Mesenchymal stem cell (in vitro differentiated cells and primary cell): ENCODE measurements around the gene LRRC41.
"Not testable (repeated sequence)": the region's sequence is repeated elsewhere in the genome, so short reads cannot be mapped to it uniquely, and the experiment has no call there.

Experiments
- DNase-seq: peaks from one replicate; pipeline ENCODE4 v3.0.0-alpha.2; 2013
- H2AFZ ChIP-seq: one replicate; pipeline ENCODE4 v1.6.1; 2013; ENCODE audit warnings: low read depth, mild to moderate bottlenecking, control low read depth, inconsistent platforms, low read length, moderate library complexity
- H2AK5ac ChIP-seq: 2 replicates; pipeline ENCODE4 v1.6.1; 2013; ENCODE audit warnings: low read length, moderate library complexity, mild to moderate bottlenecking, inconsistent platforms; ENCODE audit not compliant: severe bottlenecking
- H2BK120ac ChIP-seq: one replicate; pipeline ENCODE4 v1.6.1; 2013; ENCODE audit warnings: low read depth, mild to moderate bottlenecking, inconsistent platforms, low read length, moderate library complexity
- H2BK12ac ChIP-seq, 2 experiments: one replicate each; pipeline ENCODE4 v1.6.1; 2013; ENCODE audit warnings: inconsistent platforms in 2 of 2, low read length in 2 of 2, mild to moderate bottlenecking in 2 of 2, moderate library complexity in 2 of 2, control low read depth in 1 of 2
- H2BK15ac ChIP-seq: one replicate; pipeline ENCODE4 v1.6.1; 2013; ENCODE audit warnings: mild to moderate bottlenecking, low read depth, inconsistent platforms; ENCODE audit not compliant: poor library complexity, severe bottlenecking
- H2BK5ac ChIP-seq: 2 replicates; pipeline ENCODE4 v1.6.1; 2013; ENCODE audit warnings: low read depth, mild to moderate bottlenecking, low read length, control low read depth, inconsistent platforms; ENCODE audit not compliant: poor library complexity, severe bottlenecking
- H3K14ac ChIP-seq, 2 experiments: one replicate each; pipeline ENCODE4 v1.6.1; 2013; ENCODE audit warnings: inconsistent platforms in 2 of 2, low read length in 2 of 2, control low read depth in 1 of 2, mild to moderate bottlenecking in 1 of 2, moderate library complexity in 1 of 2
- H3K18ac ChIP-seq, 2 experiments: one replicate each; pipeline ENCODE4 v1.6.1; 2013; ENCODE audit warnings: inconsistent platforms in 2 of 2, low read length in 2 of 2, control low read depth in 1 of 2, low read depth in 1 of 2, mild to moderate bottlenecking in 1 of 2
- H3K23ac ChIP-seq, 2 experiments: one replicate each; pipeline ENCODE4 v1.6.1; 2013; ENCODE audit warnings: inconsistent platforms in 2 of 2, low read length in 2 of 2, mild to moderate bottlenecking in 2 of 2, moderate library complexity in 2 of 2, control low read depth in 1 of 2
- H3K27ac ChIP-seq: 2 replicates; pipeline ENCODE4 v1.5.1; 2013; ENCODE audit warnings: mild to moderate bottlenecking, moderate library complexity, low read length, control low read depth, inconsistent platforms; ENCODE audit not compliant: poor library complexity, severe bottlenecking
- H3K27me3 ChIP-seq, 2 experiments: 2 replicates each; pipeline versions ENCODE4 v1.6.1 to v1.7.0; 2013; ENCODE audit warnings: low read length in 2 of 2, mild to moderate bottlenecking in 2 of 2, moderate library complexity in 2 of 2, control low read depth in 1 of 2, inconsistent platforms in 1 of 2; ENCODE audit not compliant: control insufficient read depth in 1 of 2, insufficient read depth in 1 of 2
- H3K36me3 ChIP-seq, 2 experiments: 2 replicates each; pipeline versions ENCODE4 v1.6.1 to v1.7.0; 2013; ENCODE audit warnings: low read length in 2 of 2, control low read depth in 1 of 2, inconsistent platforms in 1 of 2, low read depth in 1 of 2, mild to moderate bottlenecking in 1 of 2; ENCODE audit not compliant: insufficient read depth in 2 of 2, control insufficient read depth in 1 of 2
- H3K4ac ChIP-seq, 2 experiments: one replicate each; pipeline ENCODE4 v1.6.1; 2013; ENCODE audit warnings: inconsistent platforms in 2 of 2, low read length in 2 of 2, mild to moderate bottlenecking in 2 of 2, moderate library complexity in 2 of 2, control low read depth in 1 of 2, low read depth in 1 of 2
- H3K4me1 ChIP-seq: 2 replicates; pipeline ENCODE4 v1.6.1; 2013; ENCODE audit warnings: low read depth, low read length, control low read depth; ENCODE audit not compliant: control insufficient read depth, insufficient read depth
- H3K4me2 ChIP-seq: 2 replicates; pipeline ENCODE4 v1.6.1; 2013; ENCODE audit warnings: low read length, mild to moderate bottlenecking, inconsistent platforms; ENCODE audit not compliant: poor library complexity, severe bottlenecking
- H3K4me3 ChIP-seq, 2 experiments: 2 replicates each; pipeline versions ENCODE4 v1.5.1 to v1.7.0; 2013; ENCODE audit warnings: low read length in 2 of 2, mild to moderate bottlenecking in 2 of 2, control low read depth in 1 of 2, low read depth in 1 of 2; ENCODE audit not compliant: insufficient read depth in 1 of 2
- H3K79me1 ChIP-seq: replicated peaks from 2 replicates; pipeline ENCODE4 v1.6.1; 2013; ENCODE audit warnings: mild to moderate bottlenecking, control low read depth, low read length, inconsistent platforms; ENCODE audit not compliant: poor library complexity, severe bottlenecking
- H3K9ac ChIP-seq: 2 replicates; pipeline ENCODE4 v1.7.0; 2013; ENCODE audit warnings: mild to moderate bottlenecking, low read length, moderate library complexity
- H3K9me3 ChIP-seq: 2 replicates; pipeline ENCODE4 v1.7.0; 2013; ENCODE audit warnings: mild to moderate bottlenecking, low read length; ENCODE audit not compliant: control insufficient read depth
- H4K8ac ChIP-seq: one replicate; pipeline ENCODE4 v1.6.1; 2013; ENCODE audit warnings: inconsistent platforms, mild to moderate bottlenecking, low read length, moderate library complexity
- H4K91ac ChIP-seq: one replicate; pipeline ENCODE4 v1.6.1; 2013; ENCODE audit warnings: mild to moderate bottlenecking, low read length, inconsistent platforms
- WGBS: methylation state at CpG from one replicate; pipeline ENCODE4 v1.1.7; 2013; ENCODE audit warnings: mixed read lengths; 5-methylcytosine and 5-hydroxymethylcytosine counted together

The LRRC41 gene

DNA sequence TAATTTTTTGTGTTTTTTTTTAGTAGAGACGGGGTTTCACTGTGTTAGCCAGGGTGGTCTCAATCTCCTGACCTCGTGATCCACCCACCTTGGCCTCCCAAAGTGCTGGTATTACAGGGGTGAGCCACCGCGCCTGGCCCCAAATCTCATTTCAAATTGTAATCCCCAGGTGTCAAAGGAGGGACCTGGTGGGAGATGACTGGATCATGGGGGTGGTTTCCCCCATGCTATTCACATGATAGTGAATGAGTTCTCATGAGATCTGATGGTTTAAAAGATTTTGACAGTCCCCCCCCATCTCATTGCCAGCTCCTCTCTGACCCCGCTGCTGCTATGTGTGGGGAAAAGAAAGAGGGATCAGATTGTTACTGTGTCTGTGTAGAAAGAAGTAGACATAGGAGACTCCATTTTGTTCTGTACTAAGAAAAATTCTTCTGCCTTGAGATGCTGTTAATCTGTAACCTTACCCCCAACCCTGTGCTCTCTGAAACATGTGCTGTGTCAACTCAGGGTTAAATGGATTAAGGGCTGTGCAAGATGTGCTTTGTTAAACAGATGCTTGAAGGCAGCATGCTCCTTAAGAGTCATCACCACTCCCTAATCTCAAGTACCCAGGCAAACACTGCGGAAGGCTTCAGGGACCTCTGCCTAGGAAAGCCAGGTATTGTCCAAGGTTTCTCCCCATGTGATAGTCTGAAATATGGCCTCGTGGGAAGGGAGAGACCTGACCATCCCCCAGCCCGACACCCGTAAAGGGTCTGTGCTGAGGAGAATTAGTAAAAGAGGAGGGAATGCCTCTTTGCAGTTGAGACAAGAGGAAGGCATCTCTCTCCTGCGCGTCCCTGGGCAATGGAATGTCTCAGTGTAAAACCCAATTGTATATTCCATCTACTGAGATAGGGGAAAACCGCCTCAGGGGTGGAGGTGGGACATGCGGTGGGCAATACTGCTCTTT lies 16.8 kb upstream of the LRRC41 start:
- H3K36me3 ChIP-seq = peaks cover 11 to 23% of the 10 kb centered on the region in 2 experiments
- not testable (repeated sequence) for H2BK120ac ChIP-seq, H2AK5ac ChIP-seq, H3K27me3 ChIP-seq, H3K9ac ChIP-seq, H3K4ac ChIP-seq, H2BK15ac ChIP-seq, H3K79me1 ChIP-seq, H2BK12ac ChIP-seq, H3K27ac ChIP-seq, H4K8ac ChIP-seq, H2BK5ac ChIP-seq, H3K9me3 ChIP-seq, H3K4me2 ChIP-seq, H3K23ac ChIP-seq, H3K4me3 ChIP-seq, DNase-seq, H3K14ac ChIP-seq, H3K4me1 ChIP-seq, H3K18ac ChIP-seq, H4K91ac ChIP-seq, H2AFZ ChIP-seq
- WGBS = 74% methylated on average over 8 of the region's 13 CpGs

DNA sequence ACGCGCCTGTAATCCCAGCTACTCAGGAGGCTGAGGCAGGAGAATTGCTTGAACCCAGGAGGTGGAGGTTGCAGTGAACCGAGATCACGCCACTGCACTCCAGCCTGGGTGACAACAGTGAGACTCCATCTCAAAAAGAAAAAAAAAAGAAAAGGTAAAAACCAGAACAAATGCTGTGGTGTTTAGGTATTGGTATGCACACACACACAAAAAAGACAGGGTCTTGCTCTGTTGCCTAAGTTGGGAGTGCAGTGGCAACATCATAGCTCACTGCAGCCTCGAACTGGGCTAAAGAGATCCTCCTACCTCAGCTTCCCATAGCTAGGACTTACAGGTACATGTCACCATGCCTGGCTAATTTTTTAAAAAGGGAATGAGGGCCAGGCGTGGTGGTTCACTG lies 15.9 kb upstream of the LRRC41 start:
- not testable (repeated sequence) for H3K4me2 ChIP-seq, H3K9me3 ChIP-seq, H3K4me3 ChIP-seq, DNase-seq, H3K4me1 ChIP-seq, H2BK15ac ChIP-seq, H3K79me1 ChIP-seq, H3K18ac ChIP-seq, H3K4ac ChIP-seq, H3K27ac ChIP-seq, H2BK12ac ChIP-seq, H3K9ac ChIP-seq, H4K8ac ChIP-seq, H2AFZ ChIP-seq, H3K14ac ChIP-seq, H4K91ac ChIP-seq, H3K23ac ChIP-seq, H2BK120ac ChIP-seq, H2BK5ac ChIP-seq, H3K27me3 ChIP-seq
- WGBS = 88% methylated on average over 5 of the region's 6 CpGs
- Histone ChIP-seq H3K36me3 (peaks cover 17 to 30% of the 10 kb centered on the region in 2 experiments), H2AK5ac (peak overlapping the region; percentile 46)

DNA sequence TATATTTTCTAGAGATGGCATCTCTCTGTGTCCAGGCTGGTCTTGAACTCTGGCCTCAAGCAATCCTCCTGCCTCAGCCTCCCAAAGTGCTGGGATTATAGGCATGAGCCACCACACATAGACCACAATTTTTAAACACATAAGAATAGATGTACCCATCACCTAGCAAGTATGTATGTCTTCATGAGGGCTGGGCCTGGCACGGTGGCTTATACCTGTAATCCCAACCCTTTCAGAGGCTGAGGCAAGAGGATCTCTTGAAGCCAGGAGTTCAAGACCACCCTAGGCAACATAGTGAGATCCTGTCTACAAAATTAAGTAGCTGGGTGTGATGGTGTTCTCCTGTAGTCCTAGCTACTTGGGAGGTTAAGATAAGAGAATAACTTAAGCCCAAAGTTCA lies 13.9 kb upstream of the LRRC41 start:
- no peak overlapping the region for H3K27ac ChIP-seq
- no peak overlapping the region for H3K18ac ChIP-seq
- H3K14ac ChIP-seq = no peak overlapping the region
- H3K9ac ChIP-seq = no peak overlapping the region
- no peak overlapping the region for H2BK12ac ChIP-seq
- no peak overlapping the region for H3K23ac ChIP-seq
- H3K9me3 ChIP-seq = no peaks in the 10 kb centered on the region
- no peak overlapping the region for H2BK15ac ChIP-seq
- H2BK120ac ChIP-seq = no peak overlapping the region
- WGBS = 100% methylated on average over 1 of the region's 1 CpG
- no peak overlapping the region for H2AK5ac ChIP-seq
- no peak overlapping the region for H3K4me2 ChIP-seq
- no peak overlapping the region for H2AFZ ChIP-seq
- DNase-seq = no peak
- H3K36me3 ChIP-seq = peaks cover 28 to 46% of the 10 kb centered on the region in 2 experiments
- no peak overlapping the region for H3K4ac ChIP-seq
- H4K91ac ChIP-seq = peak overlapping the region; percentile 27
- peaks cover 6% of the 10 kb centered on the region for H3K79me1 ChIP-seq
- H3K27me3 ChIP-seq = no peaks in the 10 kb centered on the region
- H2BK5ac ChIP-seq = no peak overlapping the region
- H3K4me1 ChIP-seq = peaks cover 3% of the 10 kb centered on the region
- H4K8ac ChIP-seq = no peak overlapping the region
- H3K4me3 ChIP-seq = no peak overlapping the region

DNA sequence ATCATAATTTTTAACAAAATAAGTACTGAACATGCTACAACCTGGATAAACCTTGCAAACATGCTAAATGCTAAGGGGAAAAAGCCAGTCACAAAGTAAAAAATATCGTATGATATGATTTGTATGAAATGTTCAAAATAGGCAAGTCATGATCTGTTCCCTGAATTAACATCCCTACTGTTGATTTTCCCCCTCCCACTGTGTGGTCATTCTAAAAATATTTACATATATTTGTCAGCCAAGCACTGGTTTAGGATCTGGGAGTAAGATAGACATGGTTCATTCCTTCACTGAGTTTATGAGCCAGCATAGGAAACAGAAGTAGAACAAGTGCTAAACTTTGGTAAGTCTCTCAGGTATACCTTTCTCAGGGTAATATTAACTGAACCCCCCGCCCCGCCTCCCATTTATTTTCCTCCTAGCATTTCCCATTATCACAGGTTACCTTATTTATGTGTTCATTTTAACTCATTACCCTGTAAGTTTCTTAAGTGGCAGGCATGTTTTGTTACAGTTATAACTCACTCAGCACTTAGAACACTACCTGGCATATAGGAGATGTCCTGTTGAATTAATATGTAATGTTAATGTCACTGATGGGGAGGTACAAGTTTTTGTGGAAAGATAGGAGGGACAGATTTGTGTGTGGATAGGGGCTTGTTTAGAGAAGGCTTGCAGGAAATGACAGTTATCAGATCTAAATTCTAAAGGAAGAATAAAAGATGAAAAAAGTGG lies 12.4 kb upstream of the LRRC41 start:
- no peak overlapping the region for H2BK5ac ChIP-seq
- peak overlapping the region; percentile 2 for H3K27ac ChIP-seq
- no peak overlapping the region for H2AK5ac ChIP-seq
- H3K4ac ChIP-seq = no peak overlapping the region
- no peak overlapping the region for H2AFZ ChIP-seq
- no peak overlapping the region for H3K23ac ChIP-seq
- no peak overlapping the region for H4K91ac ChIP-seq
- no peak overlapping the region for H2BK120ac ChIP-seq
- no peaks in the 10 kb centered on the region for H3K9me3 ChIP-seq
- H3K4me3 ChIP-seq = no peak overlapping the region
- DNase-seq = peak; percentile 16
- H4K8ac ChIP-seq = no peak overlapping the region
- no peak overlapping the region for H3K4me2 ChIP-seq
- H3K9ac ChIP-seq = peak overlapping the region; percentile 32
- H3K14ac ChIP-seq = no peak overlapping the region
- H3K18ac ChIP-seq = no peak overlapping the region
- H3K4me1 ChIP-seq = peaks cover 3% of the 10 kb centered on the region
- no peak overlapping the region for H2BK12ac ChIP-seq
- peaks cover 41 to 60% of the 10 kb centered on the region in 2 experiments for H3K36me3 ChIP-seq
- peaks cover 7% of the 10 kb centered on the region for H3K79me1 ChIP-seq
- no peak overlapping the region for H2BK15ac ChIP-seq
- no peaks in the 10 kb centered on the region for H3K27me3 ChIP-seq
- 100% methylated on average over 1 of the region's 3 CpGs for WGBS
